Upper lobe of right lung (tissue), 1 donor: ENCODE measurements around the gene KRTAP5-10. TPM values are rescaled to one million over a fixed set of nuclear protein-coding genes. Genes with fewer than 3 reads are reported as not detected.
A peak's percentile ranks its signal among the peaks of the same experiment; 100 is the strongest.
"Not testable (repeated sequence)": the region's sequence is repeated elsewhere in the genome, so short reads cannot be mapped to it uniquely, and the experiment has no call there.

Experiments used
- ATAC-seq: fragments of 200-7000 bp; cut with Tn5 transposase; one replicate; pipeline ENCODE4 v1.9.1; 2020; ENCODE audit warnings: mild to moderate bottlenecking, moderate library complexity
- DNase-seq: peaks from one replicate; pipeline ENCODE4 v3.0.0-alpha.2; 2020
- H3K27ac ChIP-seq: fragments of 200-600 bp; one replicate; pipeline ENCODE4 v1.8.0; 2022
- H3K27me3 ChIP-seq: fragments of 200-600 bp; one replicate; pipeline ENCODE4 v1.8.0; 2022; ENCODE audit warnings: mild to moderate bottlenecking
- H3K36me3 ChIP-seq: fragments of 200-600 bp; one replicate; pipeline ENCODE4 v1.8.0; 2022
- H3K4me1 ChIP-seq: fragments of 200-600 bp; one replicate; pipeline ENCODE4 v1.8.0; 2022
- H3K4me3 ChIP-seq: fragments of 200-600 bp; one replicate; pipeline ENCODE4 v1.8.0; 2022; ENCODE audit warnings: mild to moderate bottlenecking
- H3K9me3 ChIP-seq: fragments of 200-600 bp; one replicate; pipeline ENCODE4 v1.8.0; 2022
- intact Hi-C: fragments of 100-400 bp; cut with DNase I; formaldehyde crosslinking; loops from one replicate; pipeline ENCODE4 v1.11.0; 2022
- total RNA-seq: library from RNA; stranded (reverse); fragmentation: NEBNext Ultra II Directional; extraction: Animal tissue kit (Norgen Biotek cat#: 25700); gene quantifications from one replicate; pipeline ENCODE4 v1.2.1, GENCODE V29; 2021
- TF ChIP-seq, protein P1 (sequence below): fragments of 200-600 bp; IDR thresholded peaks from one replicate; pipeline ENCODE4 v1.8.0; 2022; ENCODE audit warnings: antibody characterized with exemption
- donor health status: DM: no; HTN: yes; CAD: no; lungs with severe emphysema.

KRTAP5-10 gene
- total RNA-seq, 1 donor from 2014 or later, result not detected

DNA sequence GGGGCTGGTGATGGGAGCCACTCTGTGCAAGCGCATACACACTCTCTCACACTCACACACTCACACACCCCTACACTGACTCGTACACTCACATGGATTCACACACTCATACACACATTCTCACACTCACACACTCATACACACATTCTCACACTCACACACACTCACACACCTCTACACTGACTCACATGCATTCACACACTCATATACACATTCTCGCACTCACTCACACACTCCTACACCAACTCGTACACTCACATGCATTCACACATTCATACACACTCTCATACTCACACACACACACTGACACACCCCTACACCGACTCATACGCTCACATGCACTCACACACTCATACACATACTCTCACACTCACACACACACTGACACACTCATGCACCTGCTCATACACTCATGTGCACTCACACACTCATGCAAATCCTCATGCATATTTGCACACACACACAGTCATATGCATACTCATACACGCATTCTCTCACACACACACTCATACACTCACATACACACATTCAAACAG lies 12.2 kb downstream of the KRTAP5-10 start:
- Histone ChIP-seq H3K27ac (no peak overlapping the region), H3K4me3 (no peak overlapping the region), H3K4me1 (no peaks in the 10 kb centered on the region), H3K36me3 (no peaks in the 10 kb centered on the region), H3K9me3 (no peaks in the 10 kb centered on the region), H3K27me3 (no peaks in the 10 kb centered on the region)
- ATAC-seq (no peak), DNase-seq (no peak)
- intact Hi-C loops, result no loop called here
- TF ChIP-seq, protein P1, sequence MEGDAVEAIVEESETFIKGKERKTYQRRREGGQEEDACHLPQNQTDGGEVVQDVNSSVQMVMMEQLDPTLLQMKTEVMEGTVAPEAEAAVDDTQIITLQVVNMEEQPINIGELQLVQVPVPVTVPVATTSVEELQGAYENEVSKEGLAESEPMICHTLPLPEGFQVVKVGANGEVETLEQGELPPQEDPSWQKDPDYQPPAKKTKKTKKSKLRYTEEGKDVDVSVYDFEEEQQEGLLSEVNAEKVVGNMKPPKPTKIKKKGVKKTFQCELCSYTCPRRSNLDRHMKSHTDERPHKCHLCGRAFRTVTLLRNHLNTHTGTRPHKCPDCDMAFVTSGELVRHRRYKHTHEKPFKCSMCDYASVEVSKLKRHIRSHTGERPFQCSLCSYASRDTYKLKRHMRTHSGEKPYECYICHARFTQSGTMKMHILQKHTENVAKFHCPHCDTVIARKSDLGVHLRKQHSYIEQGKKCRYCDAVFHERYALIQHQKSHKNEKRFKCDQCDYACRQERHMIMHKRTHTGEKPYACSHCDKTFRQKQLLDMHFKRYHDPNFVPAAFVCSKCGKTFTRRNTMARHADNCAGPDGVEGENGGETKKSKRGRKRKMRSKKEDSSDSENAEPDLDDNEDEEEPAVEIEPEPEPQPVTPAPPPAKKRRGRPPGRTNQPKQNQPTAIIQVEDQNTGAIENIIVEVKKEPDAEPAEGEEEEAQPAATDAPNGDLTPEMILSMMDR, result no peak

DNA sequence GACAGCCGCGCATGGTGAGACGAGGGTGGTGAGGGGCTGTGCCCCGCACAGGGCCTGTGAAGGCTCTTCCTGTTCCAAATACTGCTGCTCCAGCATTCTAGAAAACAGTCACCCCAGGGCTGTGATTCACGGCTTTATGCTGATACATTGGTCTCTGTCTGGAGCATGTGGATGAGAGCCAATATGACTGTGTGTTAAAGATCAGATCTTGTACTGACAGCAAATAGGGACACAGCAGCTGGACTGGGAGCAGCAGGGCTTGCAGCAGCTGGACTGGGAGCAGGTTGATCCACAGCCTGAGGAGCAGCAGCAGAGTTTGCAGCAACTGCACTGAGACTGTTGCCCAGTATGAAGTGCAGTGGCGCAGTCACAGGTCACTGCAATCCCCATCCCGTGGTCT lies 14.2 kb downstream of the KRTAP5-10 start:
- H3K27ac ChIP-seq, intact Hi-C loops, H3K27me3 ChIP-seq, DNase-seq, H3K9me3 ChIP-seq, H3K36me3 ChIP-seq, ATAC-seq, H3K4me3 ChIP-seq, H3K4me1 ChIP-seq: not testable (repeated sequence)

DNA sequence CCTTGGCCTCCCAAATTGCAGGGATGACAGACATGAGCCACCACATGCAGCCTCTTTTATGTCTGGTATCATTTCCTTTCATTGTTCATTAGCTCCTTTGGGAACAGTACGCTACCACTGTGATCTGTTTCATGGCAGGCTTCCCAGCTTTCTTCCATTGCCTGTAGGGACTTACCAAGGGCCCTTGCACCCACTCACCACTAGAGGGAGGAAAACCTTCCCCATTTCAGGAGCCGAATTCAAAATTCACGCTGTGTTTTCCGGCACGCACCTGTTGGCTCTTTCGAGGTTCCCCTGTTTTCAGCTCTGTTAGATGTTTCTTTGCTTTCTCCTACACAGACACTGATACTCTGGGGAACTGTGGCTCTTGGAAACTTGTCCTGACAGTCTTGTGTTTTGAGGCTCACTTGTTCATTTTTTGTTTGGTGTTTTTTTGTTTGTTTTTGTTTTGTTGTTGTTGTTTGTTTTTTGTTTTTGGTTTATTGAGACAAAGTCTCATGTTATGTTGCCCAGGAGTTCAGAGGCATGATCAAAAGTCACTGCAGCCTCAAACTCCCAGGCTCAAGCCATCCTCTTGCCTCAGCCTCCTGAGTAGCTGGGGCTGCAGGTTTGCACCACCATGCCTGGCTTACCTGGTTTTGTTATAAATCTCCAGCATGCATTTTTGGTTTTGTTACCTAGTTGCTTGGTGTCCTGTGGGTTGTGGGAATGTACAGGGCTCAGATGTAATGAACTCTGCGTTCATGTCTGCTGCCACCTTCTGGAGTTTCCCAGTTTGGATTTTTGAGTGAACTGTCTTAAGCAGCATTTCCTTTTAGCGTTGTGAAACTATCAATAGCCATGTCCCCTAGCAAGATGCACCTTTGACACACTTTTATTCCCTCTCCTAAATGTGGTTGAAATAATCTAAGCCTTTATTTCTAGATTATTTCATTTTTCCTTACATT lies 15.0 kb downstream of the KRTAP5-10 start:
- intact Hi-C loops, result no loop called here
- no peaks in the 10 kb centered on the region for H3K4me1 ChIP-seq
- no peaks in the 10 kb centered on the region for H3K27me3 ChIP-seq
- ATAC-seq (peak; percentile 86), DNase-seq (no peak)
- no peak overlapping the region for H3K4me3 ChIP-seq
- H3K9me3 ChIP-seq, result no peaks in the 10 kb centered on the region
- TF ChIP-seq, protein P1, result peak; percentile 92
- no peak overlapping the region for H3K27ac ChIP-seq
- H3K36me3 ChIP-seq, result no peaks in the 10 kb centered on the region

DNA sequence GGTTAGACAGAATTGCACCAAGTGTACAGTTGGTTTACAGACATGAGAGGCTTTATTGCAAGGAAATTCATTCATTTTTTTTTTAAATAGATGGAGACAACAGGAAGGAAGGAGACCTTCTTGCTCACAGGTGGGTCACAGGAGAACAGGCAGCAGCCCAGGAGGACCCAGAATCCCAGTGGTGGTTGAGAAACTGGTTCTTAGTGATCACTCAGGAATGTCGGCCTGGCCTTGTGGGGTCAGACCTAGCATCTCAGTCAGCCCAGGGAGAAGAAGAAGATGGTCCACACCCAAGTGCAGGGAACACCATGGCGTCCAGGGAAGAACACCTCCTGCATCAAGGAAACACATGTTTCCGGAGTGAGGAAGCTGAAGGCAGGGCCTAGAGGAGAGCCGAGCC lies 16.5 kb downstream of the KRTAP5-10 start:
- H3K4me3 ChIP-seq, result no peak overlapping the region
- DNase-seq (no peak), ATAC-seq (no peak)
- TF ChIP-seq, protein P1, result no peak
- H3K4me1 ChIP-seq, result no peaks in the 10 kb centered on the region
- H3K27ac ChIP-seq, result no peak overlapping the region
- intact Hi-C loops, result no loop called here
- no peaks in the 10 kb centered on the region for H3K27me3 ChIP-seq
- H3K36me3 ChIP-seq, result no peaks in the 10 kb centered on the region
- H3K9me3 ChIP-seq, result no peaks in the 10 kb centered on the region

DNA sequence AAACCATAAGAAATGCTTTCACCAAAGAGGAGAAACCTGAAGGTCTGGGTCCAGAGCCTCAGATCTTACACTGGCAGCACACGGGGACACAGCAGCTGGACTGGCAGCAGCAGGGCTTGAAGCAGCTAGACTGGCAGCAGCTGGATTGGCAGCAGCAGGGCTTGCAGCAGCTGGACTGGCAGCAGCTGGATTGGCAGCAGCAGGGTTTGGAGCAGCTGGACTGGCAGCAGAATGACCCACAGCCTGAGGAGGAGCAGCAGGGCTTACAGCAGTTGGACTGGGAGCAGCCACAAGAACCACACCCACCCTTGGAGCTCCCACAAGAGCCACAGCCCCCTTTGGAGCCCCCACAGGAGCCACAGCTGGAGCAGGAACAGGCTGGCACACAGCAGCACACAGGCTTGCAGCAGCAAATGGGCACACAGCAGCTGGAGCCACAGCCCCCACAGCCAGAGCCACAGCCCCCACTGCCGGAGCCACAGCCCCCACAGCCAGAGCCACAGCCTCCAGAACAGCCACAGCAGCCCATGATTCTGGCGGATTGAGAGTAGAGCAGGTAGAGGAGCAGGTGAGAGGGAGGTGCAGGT lies 17.0 kb downstream of the KRTAP5-10 start, which contains the start of gene KRTAP5-11:
Gene KRTAP5-11 (minus strand): TSS at position 567 of the 587 bp plus-strand sequence. CDS start 38 bp downstream, at position 529.
- no peaks in the 10 kb centered on the region for H3K9me3 ChIP-seq
- H3K27ac ChIP-seq, result no peak within 1 kb of the TSS
- no peaks in the 10 kb centered on the region for H3K36me3 ChIP-seq
- H3K4me1 ChIP-seq, result no peaks in the 10 kb centered on the region
- ATAC-seq, result no peak
- TF ChIP-seq, protein P1, result no peak
- no peak for DNase-seq
- no peak within 1 kb of the TSS for H3K4me3 ChIP-seq
- intact Hi-C loops, result no loop called here
- no peaks in the 10 kb centered on the region for H3K27me3 ChIP-seq

DNA sequence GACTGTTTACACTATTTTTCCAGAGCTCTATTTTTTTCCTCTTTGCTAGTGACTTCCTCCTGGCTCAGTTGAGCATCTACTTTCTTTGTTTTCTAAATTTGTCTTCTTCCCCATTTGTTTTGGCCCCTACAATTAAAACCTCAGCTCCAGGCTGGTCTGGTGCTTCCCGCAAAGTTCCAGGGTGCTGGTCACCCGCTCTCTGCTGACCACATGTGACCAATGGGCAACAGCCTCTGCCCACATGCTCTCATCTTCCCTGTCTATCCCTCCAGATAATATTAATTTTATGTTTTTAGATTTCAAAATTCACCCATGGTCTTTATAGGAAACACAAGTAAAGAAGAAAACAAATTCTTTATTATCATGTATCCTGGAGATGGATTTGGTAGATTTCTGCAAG lies 17.6 kb downstream of the KRTAP5-10 start:
- H3K4me1 ChIP-seq, H3K27ac ChIP-seq, H3K9me3 ChIP-seq, ATAC-seq, H3K36me3 ChIP-seq, H3K27me3 ChIP-seq, H3K4me3 ChIP-seq, DNase-seq, intact Hi-C loops: not testable (repeated sequence)

DNA sequence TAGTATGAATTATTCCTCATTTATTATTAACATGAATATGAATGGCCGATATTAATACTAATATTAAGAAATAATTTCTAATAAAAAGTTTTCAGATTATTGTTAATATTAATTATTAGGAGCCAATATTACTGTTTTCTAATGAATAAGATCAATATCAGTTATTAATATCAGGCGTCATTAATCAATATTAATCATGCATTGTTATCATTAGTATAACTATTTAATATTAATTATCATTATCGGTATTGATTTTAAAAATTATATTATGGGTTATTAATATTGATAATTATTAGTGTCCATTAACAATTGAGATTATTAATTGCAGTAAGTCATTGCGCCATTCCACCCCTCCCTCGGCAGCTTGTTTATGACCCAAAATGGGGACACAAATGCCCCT lies 20.3 kb downstream of the KRTAP5-10 start:
- H3K36me3 ChIP-seq, H3K9me3 ChIP-seq, H3K4me3 ChIP-seq, H3K4me1 ChIP-seq, ATAC-seq, H3K27ac ChIP-seq, intact Hi-C loops, H3K27me3 ChIP-seq, DNase-seq: not testable (repeated sequence)

DNA sequence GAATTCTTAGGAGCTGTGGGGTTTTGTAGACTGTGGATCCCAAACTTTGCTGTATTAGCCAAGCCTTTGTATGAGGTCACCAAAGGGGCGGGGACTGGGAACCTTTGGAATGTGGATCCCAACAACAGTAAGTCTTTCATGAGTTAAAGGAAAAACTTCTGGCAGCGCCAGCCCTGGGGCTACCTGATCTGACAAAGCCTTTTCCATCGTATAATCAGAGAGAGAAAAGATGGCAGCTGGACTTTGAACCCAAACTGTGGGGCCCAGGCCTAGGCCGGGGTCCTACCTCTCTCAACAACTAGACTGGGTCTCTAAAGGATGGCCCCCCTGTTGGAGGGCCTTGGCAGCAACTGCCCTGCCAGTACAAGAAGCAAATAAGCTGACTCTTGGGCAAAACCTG lies 23.0 kb downstream of the KRTAP5-10 start:
- H3K27me3 ChIP-seq, H3K4me3 ChIP-seq, intact Hi-C loops, H3K27ac ChIP-seq, DNase-seq, ATAC-seq, H3K9me3 ChIP-seq, H3K4me1 ChIP-seq, H3K36me3 ChIP-seq: not testable (repeated sequence)

DNA sequence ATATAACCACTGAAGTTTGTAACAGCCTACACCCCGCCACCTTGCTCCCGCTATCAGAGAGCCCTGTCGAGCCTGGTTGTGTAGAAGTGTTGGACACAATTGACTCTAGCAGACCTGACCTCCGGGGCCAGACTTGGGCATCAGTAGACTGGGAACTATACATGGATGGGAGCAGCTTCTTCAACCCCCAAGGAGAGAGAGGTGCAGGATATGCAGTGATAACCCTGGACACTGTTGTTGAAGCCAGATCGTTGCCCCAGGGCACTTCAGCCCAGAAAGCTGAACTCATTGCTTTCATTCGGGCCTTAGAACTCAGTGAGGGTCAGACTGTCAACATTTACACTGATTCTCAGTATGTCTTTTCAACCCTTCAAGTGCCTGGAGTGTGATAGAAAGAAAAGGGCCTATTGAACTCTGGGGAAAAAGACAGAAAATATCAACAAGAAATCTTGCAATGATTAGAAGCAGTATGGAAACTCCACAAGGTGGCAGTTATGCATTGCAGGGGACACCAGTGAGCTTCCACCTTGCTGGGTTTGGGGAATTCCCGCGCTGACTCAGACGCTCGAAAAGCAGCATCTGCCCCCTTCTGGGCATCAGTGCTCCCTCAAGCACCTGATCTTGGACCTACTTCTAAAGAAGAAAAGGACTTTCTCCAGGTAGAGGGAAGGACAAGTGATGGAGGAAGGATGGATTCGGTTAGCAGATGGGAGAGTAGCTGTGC lies 23.6 kb downstream of the KRTAP5-10 start:
- intact Hi-C loops, ATAC-seq, H3K27me3 ChIP-seq, H3K4me1 ChIP-seq, DNase-seq, H3K4me3 ChIP-seq, H3K36me3 ChIP-seq, H3K27ac ChIP-seq, H3K9me3 ChIP-seq: not testable (repeated sequence)
